B cell (primary cell): Measurements from ENCODE around the gene MORF4L1. TPM values are rescaled to one million over a fixed set of nuclear protein-coding genes. Genes with fewer than 3 reads are reported as not detected.
A peak's percentile ranks its signal among the peaks of the same experiment; 100 is the strongest.

Source experiments
- ATAC-seq: fragments of 200-7000 bp; cut with Tn5 transposase; one replicate; pipeline ENCODE4 v1.10.0; 2021; ENCODE audit warnings: low read depth, mild to moderate bottlenecking, moderate number of reproducible peaks, moderate library complexity
- CTCF ChIA-PET: fragments of 350-600 bp; sonication (Branson Sonifier 250); formaldehyde crosslinking; loops from one replicate; lab custom pipeline; 2021; ENCODE audit warnings: antibody characterized with exemption, inconsistent platforms; lab: Charles Lee
- POLR2A ChIA-PET: fragments of 350-600 bp; sonication (Branson Sonifier 250); formaldehyde crosslinking; loops from one replicate; lab custom pipeline; 2021; ENCODE audit warnings: antibody characterized with exemption; lab: Charles Lee
- DNase-seq: peaks from one replicate; pipeline ENCODE4 v3.0.0; 2013
- H2AFZ ChIP-seq: 2 replicates; pipeline ENCODE4 v1.6.1; 2012; ENCODE audit warnings: mild to moderate bottlenecking, low read depth, low read length; ENCODE audit not compliant: insufficient read depth, poor library complexity, severe bottlenecking
- H3K27ac ChIP-seq, 2 donors: 1 replicate in 1 of 2; 2 replicates in 1 of 2; pipeline ENCODE4 v1.5.1; 2012 to 2013; ENCODE audit warnings: low read length in 2 of 2, mild to moderate bottlenecking in 2 of 2, moderate library complexity in 1 of 2
- H3K27me3 ChIP-seq, 4 experiments: fragments of 200-600 bp in 1 of 4; sonication (generic) in 1 of 4; replicated peaks in 1 of 4; 1 replicate in 2 of 4; 2 replicates in 2 of 4; pipeline versions ENCODE4 v1.6.1 to v1.7.0; 2013 to 2016; ENCODE audit warnings: low read length in 3 of 4, mild to moderate bottlenecking in 2 of 4, mixed read lengths in 1 of 4, moderate library complexity in 1 of 4; ENCODE audit not compliant: insufficient read depth in 4 of 4, control insufficient read depth in 3 of 4; ENCODE audit errors: control extremely low read depth in 1 of 4
- H3K36me3 ChIP-seq, 2 experiments: replicated peaks in 1 of 2; 1 replicate in 1 of 2; 2 replicates in 1 of 2; pipeline versions ENCODE4 v1.6.1 to v1.7.1; 2013; ENCODE audit warnings: low read length in 1 of 2; ENCODE audit not compliant: insufficient read depth in 2 of 2, control insufficient read depth in 1 of 2; ENCODE audit errors: control extremely low read depth in 1 of 2, extremely low read depth in 1 of 2
- H3K4me1 ChIP-seq, 2 donors: fragments of 200-600 bp in 1 of 2; sonication (generic) in 1 of 2; 1 replicate in 1 of 2; 2 replicates in 1 of 2; pipeline versions ENCODE4 v1.5.1 to v1.6.1; 2013 to 2017; ENCODE audit warnings: low read length in 2 of 2; ENCODE audit not compliant: control insufficient read depth in 2 of 2, insufficient read depth in 2 of 2
- H3K4me2 ChIP-seq: replicated peaks from 2 replicates; pipeline ENCODE3; 2012; ENCODE audit warnings: mild to moderate bottlenecking, low read depth, low read length; ENCODE audit not compliant: poor library complexity, severe bottlenecking
- H3K4me3 ChIP-seq, 5 experiments: fragments of 200-600 bp in 1 of 5; sonication (generic) in 1 of 5; 1 replicate in 3 of 5; 2 replicates in 2 of 5; pipeline versions ENCODE4 v1.5.1 to v1.7.0; 2011 to 2016; ENCODE audit warnings: low read length in 4 of 5, mild to moderate bottlenecking in 4 of 5, low read depth in 2 of 5, control low read depth in 1 of 5, moderate library complexity in 1 of 5; ENCODE audit not compliant: insufficient read depth in 1 of 5; ENCODE audit errors: control extremely low read depth in 1 of 5, extremely low read depth in 1 of 5
- H3K79me2 ChIP-seq: fragments of 200-600 bp; sonication (generic); one replicate; pipeline ENCODE4 v1.6.0; 2016; ENCODE audit warnings: low read length; ENCODE audit not compliant: control insufficient read depth, insufficient read depth
- H3K9ac ChIP-seq: fragments of 200-600 bp; sonication (generic); 2 replicates; pipeline ENCODE4 v1.6.1; 2017; ENCODE audit warnings: mild to moderate bottlenecking, low read length, moderate library complexity
- H3K9me3 ChIP-seq, 3 donors: one replicate each; pipeline versions ENCODE4 v1.6.1 to v1.7.1; 2013; ENCODE audit warnings: low read length in 2 of 3; ENCODE audit not compliant: control insufficient read depth in 2 of 3, insufficient read depth in 1 of 3; ENCODE audit errors: control extremely low read depth in 1 of 3
- H4K20me1 ChIP-seq: 2 replicates; pipeline ENCODE4 v1.6.0; 2012; ENCODE audit warnings: mild to moderate bottlenecking, low read length; ENCODE audit not compliant: insufficient read depth, control insufficient read depth, poor library complexity, severe bottlenecking
- H3K27ac Mint-ChIP-seq: one replicate; pipeline ENCODE4 v1.8.0; 2021; ENCODE audit warnings: mixed read lengths
- H3K27me3 Mint-ChIP-seq: one replicate; pipeline ENCODE4 v1.8.0; 2021; ENCODE audit warnings: mixed read lengths
- H3K4me1 Mint-ChIP-seq: one replicate; pipeline ENCODE4 v1.8.0; 2021; ENCODE audit warnings: mixed read lengths
- H3K4me3 Mint-ChIP-seq: one replicate; pipeline ENCODE4 v1.8.0; 2021; ENCODE audit warnings: mixed read lengths
- H3K9me3 Mint-ChIP-seq: one replicate; pipeline ENCODE4 v1.8.0; 2022; ENCODE audit warnings: mixed read lengths; ENCODE audit not compliant: insufficient read depth
- EZH2 ChIP-seq: IDR thresholded peaks from 2 replicates; pipeline ENCODE4 v1.6.1; 2012; ENCODE audit warnings: borderline replicate concordance, low read depth, mild to moderate bottlenecking, moderate library complexity, low read length; ENCODE audit not compliant: insufficient read depth, poor library complexity, severe bottlenecking
- WGBS: methylation state at CpG from one replicate; pipeline ENCODE4 v1.1.5; 2013; ENCODE audit warnings: missing lambda C conversion rate; ENCODE audit not compliant: insufficient coverage; 5-methylcytosine and 5-hydroxymethylcytosine counted together
- intact Hi-C: fragments of 100-400 bp; cut with micrococcal nuclease; formaldehyde crosslinking; loops from one replicate; pipeline ENCODE4 v1.10.0; 2022
- polyA plus RNA-seq: library from polyadenylated mRNA; depleted of rRNA; stranded (reverse); fragments of >200 nt; gene quantifications from 2 replicates; pipeline ENCODE4 v1.2.3, GENCODE V29; 2012
- total RNA-seq, 2 donors: library from RNA; stranded (reverse); fragments of 120-200 nt in 1 of 2; gene quantifications; 1 replicate in 1 of 2; 2 replicates in 1 of 2; pipeline versions ENCODE4 v1.2.3 to v1.2.4, GENCODE V29; 2013 to 2022
- TF ChIP-seq, protein P1 (sequence below): fragments of 200-600 bp; IDR thresholded peaks from one replicate; pipeline ENCODE4 v1.8.0; 2022; ENCODE audit warnings: antibody characterized with exemption, mild to moderate bottlenecking

The MORF4L1 gene
- total and polyA plus RNA-seq, 2 donors (not counting 1 experiment from before 2014, with no cell fraction given) = 79.0 to 242 TPM

- no peak overlapping the region for H3K9ac ChIP-seq
- peaks cover 7% of the 10 kb centered on the region for H3K79me2 ChIP-seq
- H2AFZ ChIP-seq = no peak overlapping the region
- H4K20me1 ChIP-seq = peaks cover 16% of the 10 kb centered on the region
- H3K9me3 ChIP-seq = no peaks in the 10 kb centered on the region
- no peak overlapping the region for H3K4me2 ChIP-seq
- H3K27ac ChIP-seq = peak overlapping the region in 1 of 2 donors; percentile 41
- Mint-ChIP-seq H3K27ac (peak overlapping the region; percentile 68), H3K4me3 (no peak overlapping the region), H3K4me1 (peaks cover 6% of the 10 kb centered on the region), H3K9me3 (no peaks in the 10 kb centered on the region), H3K27me3 (no peaks in the 10 kb centered on the region)
- ATAC-seq (no peak), DNase-seq (no peak)
- CTCF ChIA-PET = interaction anchor here (0.9 to 2.9 kb wide), 9 partner anchors 15 to 259 kb away, joined by 3 to 8 read pairs (median 5); no protein-coding TSS in a partner anchor
- no peaks in the 10 kb centered on the region for H3K4me1 ChIP-seq
- POLR2A ChIA-PET = no interaction called here
- TF ChIP-seq, protein P1, sequence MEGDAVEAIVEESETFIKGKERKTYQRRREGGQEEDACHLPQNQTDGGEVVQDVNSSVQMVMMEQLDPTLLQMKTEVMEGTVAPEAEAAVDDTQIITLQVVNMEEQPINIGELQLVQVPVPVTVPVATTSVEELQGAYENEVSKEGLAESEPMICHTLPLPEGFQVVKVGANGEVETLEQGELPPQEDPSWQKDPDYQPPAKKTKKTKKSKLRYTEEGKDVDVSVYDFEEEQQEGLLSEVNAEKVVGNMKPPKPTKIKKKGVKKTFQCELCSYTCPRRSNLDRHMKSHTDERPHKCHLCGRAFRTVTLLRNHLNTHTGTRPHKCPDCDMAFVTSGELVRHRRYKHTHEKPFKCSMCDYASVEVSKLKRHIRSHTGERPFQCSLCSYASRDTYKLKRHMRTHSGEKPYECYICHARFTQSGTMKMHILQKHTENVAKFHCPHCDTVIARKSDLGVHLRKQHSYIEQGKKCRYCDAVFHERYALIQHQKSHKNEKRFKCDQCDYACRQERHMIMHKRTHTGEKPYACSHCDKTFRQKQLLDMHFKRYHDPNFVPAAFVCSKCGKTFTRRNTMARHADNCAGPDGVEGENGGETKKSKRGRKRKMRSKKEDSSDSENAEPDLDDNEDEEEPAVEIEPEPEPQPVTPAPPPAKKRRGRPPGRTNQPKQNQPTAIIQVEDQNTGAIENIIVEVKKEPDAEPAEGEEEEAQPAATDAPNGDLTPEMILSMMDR = no peak
- no peak for TF ChIP-seq EZH2
- H3K36me3 ChIP-seq = peaks cover 5 to 78% of the 10 kb centered on the region in 2 experiments
- WGBS = 95% methylated on average over 6 of the region's 10 CpGs
- H3K27me3 ChIP-seq = no peaks in the 10 kb centered on the region
- no peak overlapping the region for H3K4me3 ChIP-seq
- intact Hi-C loops = loop anchor here (5.0 kb wide), 1 partner anchor 102 kb away; no protein-coding TSS in a partner anchor
Measured at GRCh38 chr15:78925076-78925624, 52.5 kb downstream of the MORF4L1 start.
